Stimulated activated CD8-positive, alpha-beta memory T cell treated with anti-CD3 and anti-CD28 coated beads, Interleukin-15, amount 100 ng/mL, for 48 hours (primary cell): Measurements from ENCODE around the gene BSN.
A peak's percentile ranks its signal among the peaks of the same experiment; 100 is the strongest.

Source experiments
- DNase-seq, 2 donors: peaks; one replicate each; pipeline ENCODE4 v3.0.0-alpha.2; 2020; ENCODE audit warnings: low read depth in 2 of 2

BSN gene

GRCh38 chr3:49716169-49716568 is 161.9 kb downstream of the BSN start:
- DNase-seq = no peak

GRCh38 chr3:49716691-49717210 is 162.5 kb downstream of the BSN start:
- DNase-seq = no peak

GRCh38 chr3:49717211-49717958 is 163.1 kb downstream of the BSN start:
- no peak for DNase-seq

- DNase-seq = no peak
These were observed 163.9 kb downstream of the BSN start for GRCh38 chr3:49717959-49718857.

- no peak for DNase-seq
These were observed 164.6 kb downstream of the BSN start for GRCh38 chr3:49718858-49719213.

GRCh38 chr3:49719214-49719884 is 165.1 kb downstream of the BSN start, which contains the start of gene AMIGO3:
TSS of gene AMIGO3 (minus strand) at chr3:49719684. CDS start at chr3:49719465, 219 bp downstream.
- DNase-seq = peak; percentile 86 to 89
